Fibroblast of skin of left biceps (primary cell): ENCODE results near the gene SSU72.
"Not testable (repeated sequence)": the region's sequence is repeated elsewhere in the genome, so short reads cannot be mapped to it uniquely, and the experiment has no call there.

Experiments used
- DNase-seq, 2 experiments: peaks; one replicate each; pipeline ENCODE4 v3.0.0-alpha.2; 2013; ENCODE audit warnings: low read depth in 2 of 2

Gene SSU72

DNA sequence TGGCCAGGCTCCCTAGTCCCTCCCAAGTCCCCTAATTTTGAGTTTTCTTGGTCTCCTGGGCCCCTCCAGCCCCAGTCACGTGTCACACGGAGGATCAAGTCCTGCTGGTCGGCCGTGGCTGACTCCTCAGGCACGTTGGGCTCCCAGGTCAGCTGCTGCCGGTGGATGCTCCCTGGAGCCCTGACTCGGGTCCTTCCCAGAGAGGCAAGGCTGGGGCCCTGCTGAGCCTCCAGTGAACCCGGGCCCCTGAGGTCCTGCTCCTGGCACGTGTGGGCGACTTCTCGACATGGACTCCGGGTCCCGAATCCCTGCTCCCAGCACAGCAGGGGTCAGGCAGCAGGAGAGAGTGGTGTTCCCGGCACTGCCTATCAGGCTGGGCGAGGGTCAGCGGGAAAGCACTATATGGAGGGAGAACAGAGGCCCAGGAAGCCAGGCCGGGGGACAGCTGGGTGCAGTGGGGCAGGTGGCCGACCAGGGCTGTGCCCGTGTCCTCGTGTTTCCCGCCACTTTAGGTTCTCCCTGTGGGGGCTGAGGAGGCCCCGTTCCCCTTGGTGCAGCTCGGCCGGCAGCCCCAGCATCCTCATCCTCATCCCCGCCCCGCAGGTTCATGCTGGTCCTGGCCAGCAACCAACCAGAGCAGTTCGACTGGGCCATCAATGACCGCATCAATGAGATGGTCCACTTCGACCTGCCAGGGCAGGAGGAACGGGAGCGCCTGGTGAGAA is 47.4 kb downstream of the SSU72 start:
- no peak for DNase-seq

DNA sequence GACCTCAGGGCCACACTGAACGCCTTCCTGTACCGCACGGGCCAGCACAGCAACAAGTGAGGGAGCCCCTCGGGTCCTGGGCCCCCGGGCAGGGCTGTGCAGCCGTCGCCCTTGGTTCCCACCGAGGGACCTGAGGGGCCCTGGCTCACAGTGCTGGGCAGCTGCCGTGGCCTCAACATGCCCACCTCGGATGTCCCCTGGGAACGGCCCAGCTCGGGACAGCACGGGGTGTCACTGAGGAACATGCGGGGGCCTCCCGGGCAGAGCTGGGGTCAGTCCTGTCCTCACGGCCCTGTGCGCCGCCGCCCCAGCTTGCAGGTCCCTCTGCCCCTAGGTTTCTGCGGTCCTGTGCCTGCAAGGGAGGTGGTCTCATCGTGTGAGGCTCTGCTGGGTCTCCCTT is 48.2 kb downstream of the SSU72 start:
- not testable (repeated sequence) for DNase-seq

DNA sequence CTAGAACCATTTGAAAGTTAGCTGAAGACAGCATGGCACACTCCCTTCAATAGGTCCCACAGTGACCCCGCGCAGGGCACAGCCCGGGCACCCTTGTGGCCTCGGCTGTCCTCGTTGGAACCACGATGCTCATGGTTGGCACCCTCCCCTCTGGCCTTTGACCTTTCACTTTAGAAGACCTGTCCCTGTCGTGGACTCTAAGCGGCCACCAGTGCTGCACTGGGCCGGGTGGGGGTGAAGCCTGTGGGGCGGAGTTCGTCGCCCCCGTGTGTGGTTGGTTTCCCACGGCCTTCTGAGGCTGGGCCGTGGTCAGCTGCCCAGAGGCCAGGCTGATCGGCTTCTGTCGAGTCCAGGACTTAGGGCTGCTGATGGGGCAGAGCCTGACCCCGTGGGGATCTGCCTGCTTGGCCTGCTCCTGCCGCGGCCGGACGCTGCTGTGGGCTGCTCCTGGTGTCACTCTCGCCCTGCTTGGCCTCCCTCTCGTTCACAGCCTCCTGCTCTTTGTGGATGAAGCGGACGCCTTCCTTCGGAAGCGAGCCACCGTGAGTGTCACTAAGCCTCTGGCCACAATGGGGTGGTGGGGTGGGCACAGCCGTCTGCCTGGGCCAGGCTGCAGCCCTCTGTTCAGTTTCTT is 49.8 kb downstream of the SSU72 start:
- DNase-seq = not testable (repeated sequence)

DNA sequence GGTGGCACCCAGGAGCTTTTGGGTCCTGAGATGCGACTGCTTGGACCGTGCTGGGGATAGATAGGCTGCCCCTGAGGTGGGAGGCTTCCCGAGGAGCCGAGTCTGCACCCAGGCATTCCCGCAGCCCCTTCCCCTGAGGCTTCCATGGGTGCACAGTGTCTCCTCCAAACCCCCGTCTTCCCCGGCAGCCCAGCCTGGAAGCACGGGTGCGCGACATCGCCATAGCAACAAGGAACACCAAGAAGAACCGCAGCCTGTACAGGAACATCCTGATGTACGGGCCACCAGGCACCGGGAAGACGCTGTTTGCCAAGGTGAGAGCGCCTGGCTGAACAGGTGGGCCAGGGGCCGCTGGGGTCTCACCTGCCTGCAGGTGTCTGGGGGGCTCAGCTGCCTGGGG is 51.0 kb downstream of the SSU72 start:
- not testable (repeated sequence) for DNase-seq

DNA sequence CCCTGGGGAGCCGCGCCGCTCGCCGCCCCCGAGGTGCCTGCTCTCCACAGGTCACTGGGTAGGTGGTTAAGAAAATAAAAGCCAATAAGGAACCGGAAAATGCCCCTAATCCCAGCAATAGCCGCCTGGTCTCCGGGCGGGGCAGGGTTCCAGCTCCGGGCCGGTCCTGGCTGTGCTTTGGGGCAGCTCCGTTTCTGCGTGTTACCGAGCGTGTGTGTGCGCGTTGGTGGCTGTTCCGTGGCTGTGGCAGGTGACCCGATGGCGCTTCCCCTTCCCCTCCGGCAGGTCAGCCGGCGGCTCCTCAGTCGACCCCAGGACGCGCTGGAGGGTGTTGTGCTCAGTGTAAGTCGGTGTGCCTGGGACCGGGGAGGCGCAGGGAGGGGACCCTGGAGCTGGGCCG is 51.4 kb downstream of the SSU72 start:
- DNase-seq = not testable (repeated sequence)

DNA sequence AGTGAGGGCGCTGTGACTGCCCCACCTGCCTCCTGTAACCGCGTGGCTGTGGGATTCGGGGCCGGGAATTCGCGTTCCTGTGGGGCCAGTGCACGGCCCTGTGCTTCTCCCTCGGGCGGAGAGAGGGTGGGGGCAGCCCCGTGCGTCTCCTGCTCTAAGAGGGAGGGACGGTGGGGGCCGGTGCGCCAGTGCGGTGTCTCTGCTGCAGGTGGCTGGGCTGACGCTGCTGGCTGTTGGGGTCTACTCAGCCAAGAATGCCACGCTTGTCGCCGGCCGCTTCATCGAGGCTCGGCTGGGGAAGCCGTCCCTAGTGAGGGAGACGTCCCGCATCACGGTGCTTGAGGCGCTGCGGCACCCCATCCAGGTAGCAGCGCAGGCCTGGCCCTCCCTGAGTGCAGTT is 52.1 kb downstream of the SSU72 start:
- not testable (repeated sequence) for DNase-seq

DNA sequence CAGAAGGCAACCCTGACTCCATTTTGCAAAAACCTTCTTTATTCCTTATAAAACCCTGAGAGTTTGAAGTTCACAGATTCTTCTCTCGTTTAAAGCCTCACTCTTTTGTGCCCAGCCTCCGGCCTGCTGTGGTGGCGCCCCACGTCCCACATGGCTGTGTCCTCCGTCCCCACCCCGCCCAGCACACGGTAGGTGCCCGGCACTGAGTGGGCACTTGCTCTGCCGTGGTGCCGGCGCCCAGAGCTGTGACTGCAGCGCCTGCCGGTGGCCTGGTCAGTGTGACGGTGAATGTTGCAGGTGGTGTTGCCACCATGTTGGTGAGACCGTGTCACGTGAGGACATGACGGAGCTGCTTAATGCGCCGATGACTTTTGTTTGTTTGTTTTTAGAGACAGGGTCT is 53.3 kb downstream of the SSU72 start:
- DNase-seq = no peak

DNA sequence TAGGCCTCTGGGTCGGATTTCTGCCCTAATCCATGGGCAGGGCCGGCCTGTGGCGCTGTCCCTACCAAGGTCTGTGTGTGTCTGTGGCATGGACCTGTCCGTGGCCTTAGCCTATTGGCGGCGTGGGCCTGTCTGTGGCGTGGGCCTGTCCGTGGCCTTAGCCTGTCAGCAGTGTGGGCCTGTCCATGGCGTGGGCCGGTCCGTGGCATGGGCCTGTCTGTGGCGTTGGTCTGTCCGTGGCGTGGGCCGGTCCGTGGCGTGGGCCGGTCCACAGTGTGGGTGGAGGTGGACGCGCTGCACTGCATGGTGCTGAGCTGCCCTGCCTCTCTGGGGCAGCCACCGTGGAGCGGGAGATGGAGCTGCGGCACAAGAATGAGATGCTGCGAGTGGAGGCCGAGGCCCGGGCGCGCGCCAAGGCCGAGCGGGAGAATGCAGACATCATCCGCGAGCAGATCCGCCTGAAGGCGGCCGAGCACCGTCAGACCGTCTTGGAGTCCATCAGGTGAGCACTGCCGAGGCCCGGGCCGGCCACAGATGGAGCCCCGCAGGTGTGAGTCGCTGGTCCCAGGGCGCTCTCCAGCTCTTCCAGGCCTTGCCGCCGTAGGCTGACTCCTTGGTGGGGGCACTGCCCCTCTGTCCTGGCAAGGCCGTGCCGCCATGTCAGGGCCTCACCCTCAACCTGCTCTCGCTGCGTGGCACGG is 54.7 kb downstream of the SSU72 start:
- DNase-seq = not testable (repeated sequence)

DNA sequence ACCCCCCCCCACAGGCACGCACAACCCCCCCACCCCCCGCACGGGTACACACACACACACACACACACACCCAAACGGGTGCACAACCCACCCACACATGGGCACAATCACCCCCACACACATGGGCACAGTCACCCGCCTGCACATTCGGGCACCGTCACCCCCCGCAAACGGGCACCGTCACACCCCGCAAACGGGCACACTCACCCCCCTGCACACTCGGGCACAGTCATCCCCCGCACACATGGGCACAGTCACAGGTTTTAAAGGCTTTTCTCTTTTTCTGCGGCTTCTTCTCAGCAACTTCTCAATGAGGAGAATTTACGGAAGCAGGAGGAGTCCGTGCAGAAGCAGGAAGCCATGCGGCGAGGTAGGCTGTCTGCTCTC is 56.0 kb downstream of the SSU72 start:
- DNase-seq = not testable (repeated sequence)

DNA sequence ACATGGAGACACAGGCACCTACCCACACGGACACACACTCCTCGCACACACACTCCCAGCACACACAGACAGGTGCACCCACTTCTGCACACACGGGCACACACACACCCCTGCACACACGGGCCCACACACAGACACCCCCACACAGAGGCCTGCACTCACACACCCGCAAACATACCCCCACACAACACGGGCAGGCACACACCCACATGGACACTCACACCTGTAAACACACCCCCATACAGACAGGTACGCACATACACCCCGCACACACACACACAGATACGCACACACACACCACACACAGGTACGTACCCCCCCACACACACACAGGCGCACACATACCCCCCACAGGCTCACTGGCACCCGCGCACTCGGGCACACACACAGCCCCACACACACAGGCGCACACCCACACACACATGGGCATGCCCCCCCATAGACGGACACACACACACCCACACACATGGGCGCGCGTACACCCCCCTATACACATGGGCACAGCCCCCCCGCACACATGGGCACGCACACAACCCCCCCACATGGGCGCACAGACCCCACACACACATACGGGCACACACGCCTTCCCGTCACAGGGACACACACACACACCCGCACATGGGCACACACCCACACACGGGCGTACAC is 56.6 kb downstream of the SSU72 start:
- DNase-seq = no peak

DNA sequence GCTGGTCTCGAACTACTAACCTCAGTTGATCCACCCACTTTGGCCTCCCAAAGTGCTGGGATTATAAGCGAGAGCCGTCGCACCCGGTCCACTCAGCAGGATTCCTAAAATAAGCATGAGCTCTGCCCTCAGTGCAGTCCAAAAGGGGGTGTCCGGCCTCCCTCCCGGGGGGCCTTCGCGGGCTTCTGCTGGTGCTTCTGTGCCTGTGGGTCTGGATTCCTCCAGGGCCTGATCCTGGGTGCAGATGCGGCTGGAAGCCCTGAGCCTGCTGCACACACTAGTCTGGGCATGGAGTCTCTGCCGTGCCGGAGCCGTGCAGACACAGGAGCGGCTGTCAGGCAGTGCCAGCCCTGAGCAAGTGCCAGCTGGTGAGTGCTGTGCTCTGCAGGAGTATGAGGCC is 57.7 kb downstream of the SSU72 start:
- DNase-seq = not testable (repeated sequence)

DNA sequence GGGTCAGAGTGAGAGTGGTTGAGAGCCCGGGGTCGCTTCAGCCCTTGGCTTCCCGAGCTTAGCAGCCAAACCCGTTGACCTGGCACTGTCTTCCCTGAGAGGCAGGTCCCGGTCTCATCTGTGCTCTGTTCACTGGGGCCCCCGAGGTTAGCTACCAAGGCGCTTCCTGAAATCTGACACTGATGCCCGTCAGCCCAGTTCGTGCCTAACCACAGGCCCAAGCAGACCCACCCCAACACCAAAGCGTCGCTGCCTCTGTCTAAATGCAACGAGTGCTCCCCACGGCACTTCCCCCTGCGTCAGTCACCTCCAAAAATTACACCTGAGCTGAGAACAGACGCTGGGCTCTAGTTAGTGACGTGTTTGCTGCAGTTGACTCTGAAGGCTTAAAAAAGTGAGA is 60.3 kb downstream of the SSU72 start:
- DNase-seq = not testable (repeated sequence)

DNA sequence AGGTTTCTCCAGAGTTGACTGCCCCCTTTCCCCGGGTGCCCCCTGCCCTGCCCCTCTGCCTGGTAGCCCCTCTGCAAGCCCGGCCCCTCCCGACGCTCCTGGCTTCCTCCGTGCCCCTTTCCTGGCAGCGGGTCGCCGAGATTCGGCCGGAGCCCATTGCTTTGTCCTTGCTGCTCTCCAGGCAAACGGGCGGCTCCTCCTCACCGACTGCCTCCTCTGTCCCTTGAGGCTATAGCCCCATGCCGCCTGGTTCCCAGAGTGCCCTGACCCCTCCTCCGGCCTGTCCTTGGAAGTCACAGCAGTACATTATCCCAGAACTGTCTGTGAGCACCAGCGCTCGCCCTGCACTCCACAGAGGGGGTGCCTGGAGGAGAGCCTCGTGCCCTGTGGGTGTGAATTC is 61.0 kb downstream of the SSU72 start:
- not testable (repeated sequence) for DNase-seq

DNA sequence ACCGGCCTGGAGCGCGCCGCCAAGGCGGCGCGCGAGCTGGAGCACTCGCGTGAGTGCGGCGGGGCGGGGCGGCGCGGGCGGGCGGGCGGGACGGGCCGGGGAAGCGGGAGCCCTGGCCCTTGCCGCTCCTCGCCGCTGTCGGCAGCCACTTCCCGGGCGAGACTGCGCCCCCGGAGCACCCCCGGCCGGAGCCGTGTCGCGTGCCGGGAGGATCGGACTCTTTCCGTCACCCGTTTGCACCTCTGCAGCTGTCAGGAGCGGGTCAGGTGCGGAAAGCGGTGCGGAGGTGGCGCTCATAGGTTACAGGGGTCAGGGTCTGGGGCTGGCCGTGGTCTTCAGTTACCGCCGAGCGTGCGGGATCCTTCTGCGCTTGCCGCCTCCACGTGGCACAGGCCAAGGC is 62.2 kb downstream of the SSU72 start:
- not testable (repeated sequence) for DNase-seq

DNA sequence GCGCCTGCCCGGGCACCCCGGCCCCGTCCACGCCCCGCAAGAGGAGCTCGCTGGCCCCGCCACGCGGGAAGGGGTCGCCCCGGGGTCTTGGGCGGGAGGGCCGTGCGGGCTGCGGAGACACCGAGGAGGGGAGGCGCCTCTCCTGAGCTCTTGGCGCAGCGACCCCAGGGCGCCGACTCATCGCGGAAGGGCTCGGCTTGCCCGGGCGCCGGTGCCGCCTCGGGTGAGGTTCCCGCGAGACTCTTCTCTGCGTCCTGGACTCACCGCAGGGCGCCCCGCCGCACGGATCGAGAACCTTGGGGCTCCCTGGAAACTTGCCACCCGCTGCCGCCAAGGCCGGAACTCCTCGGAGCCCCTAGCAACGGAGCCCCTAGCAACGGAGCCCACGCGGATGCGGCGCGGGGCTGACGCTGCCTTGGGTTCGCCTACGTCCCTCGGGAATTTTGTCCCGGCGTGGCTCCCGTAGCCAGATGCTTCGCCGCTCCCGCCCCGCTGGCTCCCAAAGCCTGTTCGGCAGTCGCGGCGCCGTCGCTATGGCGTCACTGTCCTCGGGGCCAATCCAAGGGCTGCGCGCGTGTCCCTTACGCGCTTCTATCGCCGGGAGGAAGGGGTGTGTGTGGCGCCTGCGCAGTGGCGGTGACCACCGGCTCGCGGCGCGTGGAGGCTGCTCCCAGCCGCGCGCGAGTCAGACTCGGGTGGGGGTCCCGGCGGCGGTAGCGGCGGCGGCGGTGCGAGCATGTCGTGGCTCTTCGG is 63.0 kb downstream of the SSU72 start, which contains the start of gene ATAD3A:
TSS of gene ATAD3A (plus strand) at position 630 of the 753 bp plus-strand sequence. CDS start at position 737, 107 bp downstream.
- DNase-seq = peak; percentile 93 to 94

DNA sequence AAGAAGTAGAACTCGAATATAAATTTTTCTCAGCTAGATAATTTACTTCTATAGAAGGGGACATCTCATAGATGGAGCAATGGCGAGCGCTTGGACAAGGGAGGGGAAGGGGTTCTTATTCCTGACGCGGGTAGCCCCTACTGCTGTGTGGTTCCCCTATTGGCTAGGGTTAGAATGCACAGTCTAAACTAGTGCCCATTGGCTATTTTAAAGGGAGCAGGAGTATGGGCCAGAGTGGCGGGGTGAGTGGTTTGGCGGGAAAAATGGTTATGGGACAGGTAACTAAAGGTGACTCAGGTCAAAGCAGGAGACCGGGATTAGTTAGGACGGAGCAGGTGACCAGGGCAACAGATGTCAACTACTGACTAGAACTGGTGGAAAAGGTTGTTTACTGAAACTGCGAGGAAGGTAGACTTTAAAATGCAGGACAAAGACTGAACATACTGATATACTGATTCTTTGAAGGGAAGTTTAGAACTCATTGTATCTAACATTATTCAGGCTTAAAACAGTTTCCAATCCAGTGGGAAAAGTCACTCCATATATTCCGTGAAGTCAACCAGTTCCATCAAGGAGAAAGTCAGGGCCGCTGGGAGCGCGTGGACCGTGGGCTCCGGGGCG is 63.6 kb downstream of the SSU72 start:
- no peak for DNase-seq

DNA sequence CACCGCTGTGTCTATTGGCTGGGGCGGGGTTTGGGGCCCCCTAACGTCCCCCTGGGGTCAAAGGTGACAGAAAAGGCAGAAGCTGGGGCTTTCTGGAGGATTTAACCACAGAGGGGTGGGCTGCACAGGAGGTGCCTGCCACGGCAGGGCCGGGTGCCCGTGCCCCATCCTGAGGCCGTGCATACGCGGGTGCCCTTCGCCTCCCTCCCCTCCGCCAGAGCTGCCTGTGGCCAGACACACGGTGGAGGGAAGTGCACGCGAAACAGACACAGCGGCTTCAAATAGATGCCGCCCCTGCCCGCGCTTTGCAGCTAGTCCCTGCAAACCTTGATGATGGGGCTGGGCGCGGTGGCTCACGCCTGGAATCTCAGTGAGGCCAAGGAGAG is 65.2 kb downstream of the SSU72 start:
- not testable (repeated sequence) for DNase-seq

DNA sequence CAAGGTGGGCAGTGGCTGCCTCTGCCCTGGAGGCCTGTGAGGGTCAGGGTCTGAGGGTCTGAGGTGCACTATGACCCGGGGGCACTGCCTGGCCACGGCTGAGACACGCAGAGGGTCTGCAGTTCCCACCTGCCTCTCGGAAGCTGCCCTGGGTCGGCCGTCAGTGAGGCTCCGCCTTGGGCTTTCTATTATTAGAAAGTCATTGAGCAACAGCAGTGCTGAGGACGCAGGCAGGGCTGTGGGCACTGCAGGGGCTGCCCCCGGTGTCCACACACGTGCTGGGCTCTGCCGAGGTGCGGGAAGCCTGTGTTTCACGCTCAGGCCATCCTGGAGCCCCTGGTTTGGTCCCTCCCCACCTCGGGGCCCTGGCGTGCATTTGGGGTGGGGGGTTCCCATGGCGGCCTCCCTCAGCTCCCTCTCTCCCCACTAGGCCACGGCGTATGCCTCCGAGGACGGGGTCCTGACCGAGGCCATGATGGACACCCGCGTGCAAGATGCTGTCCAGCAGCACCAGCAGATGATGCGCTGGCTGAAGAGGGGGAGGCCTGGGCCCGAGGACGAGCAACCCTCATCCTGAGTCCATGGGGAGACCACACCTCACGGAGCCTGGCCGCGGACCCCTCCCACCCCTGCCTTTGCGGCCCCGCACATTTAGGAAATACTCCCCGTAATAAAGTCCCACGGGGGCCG is 65.7 kb downstream of the SSU72 start:
- not testable (repeated sequence) for DNase-seq

DNA sequence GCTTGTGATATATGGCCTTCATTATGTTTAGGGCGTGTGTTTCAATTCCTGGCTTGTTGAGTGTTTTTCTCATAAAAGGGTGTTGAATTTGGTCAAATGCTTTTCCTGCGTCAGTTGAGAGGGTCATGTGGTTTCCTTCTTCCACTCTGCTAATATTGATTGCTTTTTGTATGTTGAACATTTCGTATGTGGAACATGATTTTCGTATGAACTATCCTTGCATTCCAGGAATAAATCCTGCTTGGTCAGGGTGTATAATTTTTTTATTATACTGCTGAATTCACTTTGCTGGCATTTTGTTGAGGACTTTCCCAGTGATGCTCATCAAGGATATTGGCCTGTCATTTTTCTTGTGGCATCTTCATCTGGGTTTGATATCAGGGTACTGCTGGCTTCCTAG is 67.4 kb downstream of the SSU72 start:
- no peak for DNase-seq

DNA sequence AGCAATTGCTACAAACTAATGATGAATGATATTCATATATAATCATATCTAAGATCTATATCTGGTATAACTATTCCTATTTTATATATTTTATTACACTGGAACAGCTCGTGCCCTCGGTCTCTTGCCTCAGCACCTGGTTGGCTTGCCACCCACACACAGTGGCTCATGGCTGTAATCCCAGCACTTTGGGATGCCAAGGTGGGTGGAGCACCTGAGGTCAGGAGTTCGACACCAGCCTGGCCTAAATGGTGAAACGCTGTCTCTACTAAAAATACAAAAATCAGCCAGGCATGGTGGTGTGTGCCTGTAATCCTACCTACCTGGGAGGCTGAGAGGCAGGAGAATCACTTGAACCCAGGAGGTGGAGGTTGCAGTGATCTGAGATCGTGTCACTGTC is 68.9 kb downstream of the SSU72 start:
- DNase-seq = not testable (repeated sequence)
